OCI-LY1 (cell line): Measurements from ENCODE around the gene STMN1.

Source experiments
- CTCF ChIP-seq: fragments of 200-600 bp; sonication (generic), shearing (Covaris generic); IDR thresholded peaks from 2 replicates; pipeline ENCODE4 v1.5.1; 2017; ENCODE audit warnings: mild to moderate bottlenecking, antibody characterized with exemption, low read length, moderate library complexity, mixed read lengths
- EZH2 ChIP-seq: fragments of 200-600 bp; sonication (generic), shearing (Covaris generic); IDR thresholded peaks from 2 replicates; pipeline ENCODE4 v1.8.0; 2017; ENCODE audit warnings: borderline replicate concordance, mixed run types, mild to moderate bottlenecking, antibody characterized with exemption, low read length, moderate library complexity, mixed read lengths

- TF ChIP-seq EZH2 (no peak), CTCF (no peak)
Observed at GRCh38 chr1:25932321-25932720, 26.1 kb upstream of the STMN1 start.
